Uterus (tissue), 2 donors: ENCODE data around the gene MCTP1.

ENCODE experiments used
- POLR2A ChIP-seq, 2 donors: fragments of 450-650 bp; IDR thresholded peaks; one replicate each; pipeline ENCODE4 v1.6.1; 2016; ENCODE audit warnings: antibody characterized with exemption in 2 of 2, mild to moderate bottlenecking in 1 of 2, moderate library complexity in 1 of 2
- TF ChIP-seq, protein P1 (sequence below), 4 experiments: fragments of 200-600 bp in 2 of 4; fragments of 450-650 bp in 2 of 4; sonication (generic) in 2 of 4; IDR thresholded peaks; one replicate each; pipeline ENCODE4 v1.5.1; 2016 to 2019; ENCODE audit warnings: antibody characterized with exemption in 4 of 4, mild to moderate bottlenecking in 2 of 4, moderate library complexity in 1 of 4

DNA sequence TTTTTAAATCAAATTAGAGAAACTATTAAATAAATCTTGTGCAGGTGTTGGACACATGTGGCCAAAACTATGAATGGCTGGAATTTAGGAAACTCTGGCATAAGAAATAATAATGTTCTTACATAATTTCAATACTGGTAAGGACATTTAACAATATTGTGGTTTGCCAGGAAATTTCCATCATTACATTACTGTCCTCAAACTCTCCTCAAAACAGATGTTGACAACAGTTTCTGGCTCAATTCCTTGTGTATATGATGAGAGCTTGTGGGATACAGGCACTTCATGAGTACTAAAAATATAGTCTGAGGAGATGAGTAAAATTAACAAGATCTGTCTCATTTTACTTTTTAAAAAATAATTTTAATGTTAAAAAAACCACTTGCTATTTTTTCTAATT lies 27.9 kb downstream of the MCTP1 start:
- TF ChIP-seq POLR2A (IDR thresholded peaks at IDR 0.05): no peak
- TF ChIP-seq, protein P1, sequence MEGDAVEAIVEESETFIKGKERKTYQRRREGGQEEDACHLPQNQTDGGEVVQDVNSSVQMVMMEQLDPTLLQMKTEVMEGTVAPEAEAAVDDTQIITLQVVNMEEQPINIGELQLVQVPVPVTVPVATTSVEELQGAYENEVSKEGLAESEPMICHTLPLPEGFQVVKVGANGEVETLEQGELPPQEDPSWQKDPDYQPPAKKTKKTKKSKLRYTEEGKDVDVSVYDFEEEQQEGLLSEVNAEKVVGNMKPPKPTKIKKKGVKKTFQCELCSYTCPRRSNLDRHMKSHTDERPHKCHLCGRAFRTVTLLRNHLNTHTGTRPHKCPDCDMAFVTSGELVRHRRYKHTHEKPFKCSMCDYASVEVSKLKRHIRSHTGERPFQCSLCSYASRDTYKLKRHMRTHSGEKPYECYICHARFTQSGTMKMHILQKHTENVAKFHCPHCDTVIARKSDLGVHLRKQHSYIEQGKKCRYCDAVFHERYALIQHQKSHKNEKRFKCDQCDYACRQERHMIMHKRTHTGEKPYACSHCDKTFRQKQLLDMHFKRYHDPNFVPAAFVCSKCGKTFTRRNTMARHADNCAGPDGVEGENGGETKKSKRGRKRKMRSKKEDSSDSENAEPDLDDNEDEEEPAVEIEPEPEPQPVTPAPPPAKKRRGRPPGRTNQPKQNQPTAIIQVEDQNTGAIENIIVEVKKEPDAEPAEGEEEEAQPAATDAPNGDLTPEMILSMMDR (IDR thresholded peaks at IDR 0.05): no peak
